Muscle of leg (tissue), 11 donors: ENCODE measurements around the gene AOPEP. TPM values are rescaled to one million over a fixed set of nuclear protein-coding genes. Genes with fewer than 3 reads are reported as not detected.

Source experiments
- DNase-seq: peaks from one replicate; pipeline ENCODE4 v3.0.0; 2013
- H3K27ac ChIP-seq: one replicate; pipeline ENCODE4 v1.5.1; 2013; ENCODE audit warnings: mild to moderate bottlenecking, low read length, control low read depth
- H3K27me3 ChIP-seq: one replicate; pipeline ENCODE4 v1.6.1; 2013; ENCODE audit warnings: low read length; ENCODE audit not compliant: control insufficient read depth, insufficient read depth
- H3K36me3 ChIP-seq: one replicate; pipeline ENCODE4 v1.6.1; 2013; ENCODE audit warnings: low read length; ENCODE audit not compliant: control insufficient read depth, insufficient read depth
- H3K4me1 ChIP-seq: one replicate; pipeline ENCODE4 v1.6.1; 2013; ENCODE audit warnings: low read length; ENCODE audit not compliant: control insufficient read depth, insufficient read depth
- H3K4me3 ChIP-seq: one replicate; pipeline ENCODE4 v1.5.1; 2013; ENCODE audit warnings: low read length, control low read depth
- H3K9me3 ChIP-seq: replicated peaks from 2 replicates; pipeline ENCODE4 v1.6.1; 2013; ENCODE audit warnings: low read depth, low read length; ENCODE audit not compliant: control insufficient read depth
- WGBS: methylation state at CpG from one replicate; pipeline ENCODE4 v1.1.5; 2013; ENCODE audit warnings: missing lambda C conversion rate; ENCODE audit not compliant: insufficient coverage; 5-methylcytosine and 5-hydroxymethylcytosine counted together
- polyA plus RNA-seq, 8 donors: library from polyadenylated mRNA; unstranded; fragments of 120-200 nt; gene quantifications; one replicate each; pipeline versions ENCODE4 v1.2.1 to v1.2.3, GENCODE V29; 2013; ENCODE audit warnings: inconsistent platforms in 1 of 8, low replicate concordance in 1 of 8; ENCODE audit not compliant: insufficient read length in 8 of 8, insufficient read depth in 1 of 8
- total RNA-seq: library from RNA; stranded (reverse); fragments of 120-200 nt; gene quantifications from one replicate; pipeline ENCODE4 v1.2.4, GENCODE V29; 2013

AOPEP gene
- total and polyA plus RNA-seq, 9 donors, result 35.0 to 52.3 (median 43.3) TPM

- Histone ChIP-seq H3K27me3 (no peaks in the 10 kb centered on the region), H3K4me1 (peaks cover 81% of the 10 kb centered on the region), H3K36me3 (peaks cover 32% of the 10 kb centered on the region), H3K9me3 (no peaks in the 10 kb centered on the region), H3K27ac (peak overlapping the region; percentile 94), H3K4me3 (no peak overlapping the region)
- no peak for DNase-seq
- WGBS, result 71% methylated on average over 11 of the region's 22 CpGs
Observed at GRCh38 chr9:95095641-95096355, 369.3 kb downstream of the AOPEP start.

GRCh38 chr9:95096381-95096780, 369.9 kb downstream of the AOPEP start:
- no peak for DNase-seq
- peaks cover 76% of the 10 kb centered on the region for H3K4me1 ChIP-seq
- 84% methylated on average over 7 of the region's 12 CpGs for WGBS
- peaks cover 37% of the 10 kb centered on the region for H3K36me3 ChIP-seq
- peak overlapping the region; percentile 94 for H3K27ac ChIP-seq
- no peaks in the 10 kb centered on the region for H3K9me3 ChIP-seq
- no peaks in the 10 kb centered on the region for H3K27me3 ChIP-seq
- no peak overlapping the region for H3K4me3 ChIP-seq

GRCh38 chr9:95096807-95097206, 370.3 kb downstream of the AOPEP start:
- Histone ChIP-seq H3K36me3 (peaks cover 41% of the 10 kb centered on the region), H3K27ac (no peak overlapping the region), H3K27me3 (no peaks in the 10 kb centered on the region), H3K9me3 (no peaks in the 10 kb centered on the region), H3K4me1 (peaks cover 76% of the 10 kb centered on the region), H3K4me3 (no peak overlapping the region)
- no peak for DNase-seq
- 78% methylated on average over 6 of the region's 6 CpGs for WGBS

- DNase-seq, result no peak
- Histone ChIP-seq H3K27me3 (no peaks in the 10 kb centered on the region), H3K36me3 (peaks cover 42% of the 10 kb centered on the region), H3K27ac (no peak overlapping the region), H3K4me1 (peaks cover 75% of the 10 kb centered on the region), H3K4me3 (no peak overlapping the region), H3K9me3 (no peaks in the 10 kb centered on the region)
- WGBS, result 90% methylated on average over 6 of the region's 7 CpGs
Observed at GRCh38 chr9:95097279-95097678, 370.8 kb downstream of the AOPEP start.

- H3K27ac ChIP-seq, result peak overlapping the region; percentile 62
- no peak overlapping the region for H3K4me3 ChIP-seq
- H3K36me3 ChIP-seq, result peaks cover 46% of the 10 kb centered on the region
- no peak for DNase-seq
- no peaks in the 10 kb centered on the region for H3K27me3 ChIP-seq
- H3K9me3 ChIP-seq, result no peaks in the 10 kb centered on the region
- WGBS, result 48% methylated on average over 12 of the region's 12 CpGs
- H3K4me1 ChIP-seq, result peaks cover 74% of the 10 kb centered on the region
Observed at GRCh38 chr9:95098391-95098921, 372.0 kb downstream of the AOPEP start.

- H3K36me3 ChIP-seq, result peaks cover 42% of the 10 kb centered on the region
- H3K9me3 ChIP-seq, result no peaks in the 10 kb centered on the region
- H3K4me3 ChIP-seq, result no peak overlapping the region
- H3K4me1 ChIP-seq, result peaks cover 70% of the 10 kb centered on the region
- WGBS, result 94% methylated on average over 16 of the region's 24 CpGs
- no peaks in the 10 kb centered on the region for H3K27me3 ChIP-seq
- DNase-seq, result no peak
- no peak overlapping the region for H3K27ac ChIP-seq
Observed at GRCh38 chr9:95099321-95100070, 373.0 kb downstream of the AOPEP start.

- H3K27ac ChIP-seq, result no peak overlapping the region
- no peaks in the 10 kb centered on the region for H3K27me3 ChIP-seq
- H3K36me3 ChIP-seq, result peaks cover 47% of the 10 kb centered on the region
- H3K4me1 ChIP-seq, result peaks cover 73% of the 10 kb centered on the region
- H3K4me3 ChIP-seq, result no peak overlapping the region
- WGBS, result 100% methylated on average over 1 of the region's 4 CpGs
- no peak for DNase-seq
- H3K9me3 ChIP-seq, result no peaks in the 10 kb centered on the region
Observed at GRCh38 chr9:95100071-95100627, 373.6 kb downstream of the AOPEP start.

- H3K27me3 ChIP-seq, result no peaks in the 10 kb centered on the region
- 92% methylated on average over 11 of the region's 12 CpGs for WGBS
- H3K4me3 ChIP-seq, result no peak overlapping the region
- H3K4me1 ChIP-seq, result peaks cover 62% of the 10 kb centered on the region
- H3K36me3 ChIP-seq, result peaks cover 54% of the 10 kb centered on the region
- H3K27ac ChIP-seq, result no peak overlapping the region
- H3K9me3 ChIP-seq, result no peaks in the 10 kb centered on the region
- no peak for DNase-seq
Observed at GRCh38 chr9:95101326-95101725, 374.8 kb downstream of the AOPEP start.

- Histone ChIP-seq H3K27ac (no peak overlapping the region), H3K4me3 (no peak overlapping the region), H3K27me3 (no peaks in the 10 kb centered on the region), H3K4me1 (peaks cover 63% of the 10 kb centered on the region), H3K36me3 (peaks cover 59% of the 10 kb centered on the region), H3K9me3 (no peaks in the 10 kb centered on the region)
- WGBS, result 52% methylated on average over 6 of the region's 8 CpGs
- no peak for DNase-seq
Observed at GRCh38 chr9:95102001-95102433, 375.5 kb downstream of the AOPEP start.

- no peak for DNase-seq
- Histone ChIP-seq H3K27me3 (no peaks in the 10 kb centered on the region), H3K4me3 (no peak overlapping the region), H3K36me3 (peaks cover 57% of the 10 kb centered on the region), H3K4me1 (peaks cover 68% of the 10 kb centered on the region), H3K27ac (no peak overlapping the region), H3K9me3 (no peaks in the 10 kb centered on the region)
- 76% methylated on average over 18 of the region's 18 CpGs for WGBS
Observed at GRCh38 chr9:95102572-95102971, 376.1 kb downstream of the AOPEP start.
